ENCODE data around the gene TEKT4.
"Not testable (repeated sequence)": the region's sequence is repeated elsewhere in the genome, so short reads cannot be mapped to it uniquely, and the experiment has no call there.

Gene TEKT4

DNA sequence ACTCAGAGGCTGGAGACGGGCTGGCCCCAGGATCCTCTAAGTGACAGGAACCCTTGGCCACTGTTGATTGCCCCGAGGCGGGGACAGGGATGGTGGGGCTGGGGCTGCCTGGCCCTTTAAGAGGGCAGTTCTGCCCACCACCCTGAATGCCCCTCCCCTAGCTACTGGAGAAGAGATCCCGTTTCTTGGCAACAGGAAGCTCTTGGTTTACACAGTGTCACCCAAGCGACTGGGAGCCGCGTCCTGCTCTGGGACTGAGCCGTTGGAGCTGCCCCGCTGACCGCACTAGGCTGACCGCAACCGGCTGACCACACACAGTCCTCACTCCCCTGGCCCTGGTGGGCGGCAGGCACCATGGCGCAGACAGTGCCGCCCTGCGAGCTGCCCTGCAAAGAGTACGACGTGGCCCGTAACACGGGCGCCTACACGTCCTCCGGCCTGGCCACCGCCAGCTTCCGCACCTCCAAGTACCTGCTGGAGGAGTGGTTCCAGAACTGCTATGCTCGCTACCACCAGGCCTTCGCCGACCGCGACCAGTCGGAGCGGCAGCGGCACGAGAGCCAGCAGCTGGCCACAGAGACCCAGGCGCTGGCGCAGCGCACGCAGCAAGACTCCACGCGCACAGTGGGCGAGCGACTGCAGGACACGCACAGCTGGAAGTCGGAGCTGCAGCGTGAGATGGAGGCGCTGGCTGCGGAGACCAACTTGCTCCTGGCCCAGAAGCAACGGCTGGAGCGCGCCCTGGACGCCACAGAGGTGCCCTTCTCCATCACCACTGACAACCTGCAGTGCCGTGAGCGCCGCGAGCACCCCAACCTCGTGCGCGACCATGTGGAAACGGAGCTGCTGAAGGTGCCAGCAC is at the start of gene TEKT4:
Gene TEKT4, plus strand, starts transcription at position 205 of the 862 bp plus-strand sequence. Its CDS starts 150 bp downstream, at position 355.
- DNase-seq, result no peak

DNA sequence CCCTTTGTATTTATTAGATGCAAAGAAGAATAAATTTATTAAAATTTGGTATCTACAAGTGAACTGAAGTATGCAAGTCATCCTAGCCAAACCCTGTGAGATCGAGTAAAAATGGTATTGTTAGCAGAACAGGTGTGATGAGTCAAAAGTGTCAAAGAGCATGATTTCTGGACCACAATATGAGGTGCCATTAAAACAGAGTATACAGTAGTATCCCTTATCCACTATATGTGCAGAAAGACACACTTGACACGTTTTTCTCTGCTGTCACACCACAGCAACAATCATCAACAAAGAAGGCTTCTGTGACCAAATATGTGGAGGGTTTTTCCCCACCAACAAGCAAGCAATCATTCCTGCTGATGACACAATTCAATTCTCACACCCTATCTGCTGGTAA is 32.0 kb upstream of the TEKT4 start:
- not testable (repeated sequence) for DNase-seq

- DNase-seq, result not testable (repeated sequence)
These were observed 14.4 kb upstream of the TEKT4 start for GRCh38 chr2:94856856-94857255.

DNA sequence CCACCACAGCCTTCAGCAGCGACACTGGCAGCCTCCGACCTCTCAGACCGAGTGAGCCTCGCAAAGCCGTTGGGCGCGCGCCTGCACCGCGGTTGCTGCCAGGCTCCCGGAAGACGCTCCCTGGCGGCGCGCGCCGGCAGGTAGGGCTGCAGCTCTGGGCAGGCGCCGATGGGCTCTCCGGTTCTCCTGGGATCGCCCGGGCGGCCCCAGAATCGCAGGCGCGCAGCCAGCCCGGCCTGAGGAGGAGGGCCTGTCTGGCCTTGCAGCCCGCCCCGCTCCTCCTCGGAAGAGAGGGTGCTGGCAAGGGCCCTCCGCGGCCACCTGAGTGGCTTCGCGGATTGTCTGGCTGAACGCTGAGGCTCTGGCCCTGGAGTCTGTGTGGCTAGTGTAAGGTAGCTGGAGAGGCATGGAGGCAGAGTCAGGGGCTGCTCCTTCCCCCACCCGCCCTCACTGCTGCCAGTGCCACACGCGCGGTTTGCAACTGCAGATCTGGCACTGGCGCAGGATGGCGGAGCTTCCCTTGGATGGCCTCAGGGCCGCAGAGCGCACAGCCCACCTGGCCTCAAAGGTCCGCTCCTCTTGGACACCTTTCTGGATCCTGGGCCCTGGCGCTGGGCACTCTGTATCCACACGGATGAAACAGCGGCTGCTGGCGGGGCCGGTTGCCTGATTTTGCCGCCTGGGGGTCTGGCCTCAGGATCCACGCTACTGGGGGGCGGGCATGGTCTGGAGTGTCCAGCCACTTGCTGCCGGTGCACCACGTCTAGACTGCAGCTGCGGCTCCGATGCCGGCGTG is 13.7 kb upstream of the TEKT4 start:
- DNase-seq, result not testable (repeated sequence)

DNA sequence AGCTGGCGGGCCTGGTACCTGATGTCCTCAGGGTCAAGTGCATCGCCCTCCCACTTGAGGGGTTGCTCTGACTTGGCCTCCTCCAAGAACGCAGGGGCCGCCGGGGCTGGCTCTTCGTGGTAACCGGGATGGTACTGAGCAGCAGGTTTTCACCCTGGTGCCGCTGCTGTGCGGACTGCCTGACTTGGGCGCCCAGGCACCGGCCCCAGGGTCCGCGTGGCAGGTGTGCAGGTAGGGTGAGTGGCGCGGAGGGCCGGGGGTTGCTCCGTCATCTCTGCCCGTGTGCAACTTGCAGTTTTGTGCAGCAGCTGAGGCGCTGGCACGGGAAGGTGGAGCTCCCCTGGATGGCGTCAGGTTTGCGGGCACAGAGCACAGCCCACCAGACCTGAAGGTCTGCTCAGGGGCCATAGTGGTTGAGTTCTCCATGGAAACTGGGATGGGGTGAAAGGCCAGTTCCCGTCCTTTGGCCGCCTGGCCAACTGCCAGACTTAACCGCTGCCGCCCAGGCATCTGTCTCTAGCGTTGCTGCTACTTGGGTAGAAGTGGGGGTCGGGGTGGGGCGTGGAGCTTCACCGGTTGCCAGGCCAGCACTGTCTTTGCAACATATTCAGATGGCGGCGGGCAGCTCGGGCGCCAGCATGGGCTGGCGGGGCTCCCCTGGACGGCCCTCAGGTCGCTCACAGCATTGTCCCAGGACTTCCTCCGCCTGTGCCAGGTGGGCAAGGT is 12.9 kb upstream of the TEKT4 start:
- DNase-seq, result not testable (repeated sequence)

DNA sequence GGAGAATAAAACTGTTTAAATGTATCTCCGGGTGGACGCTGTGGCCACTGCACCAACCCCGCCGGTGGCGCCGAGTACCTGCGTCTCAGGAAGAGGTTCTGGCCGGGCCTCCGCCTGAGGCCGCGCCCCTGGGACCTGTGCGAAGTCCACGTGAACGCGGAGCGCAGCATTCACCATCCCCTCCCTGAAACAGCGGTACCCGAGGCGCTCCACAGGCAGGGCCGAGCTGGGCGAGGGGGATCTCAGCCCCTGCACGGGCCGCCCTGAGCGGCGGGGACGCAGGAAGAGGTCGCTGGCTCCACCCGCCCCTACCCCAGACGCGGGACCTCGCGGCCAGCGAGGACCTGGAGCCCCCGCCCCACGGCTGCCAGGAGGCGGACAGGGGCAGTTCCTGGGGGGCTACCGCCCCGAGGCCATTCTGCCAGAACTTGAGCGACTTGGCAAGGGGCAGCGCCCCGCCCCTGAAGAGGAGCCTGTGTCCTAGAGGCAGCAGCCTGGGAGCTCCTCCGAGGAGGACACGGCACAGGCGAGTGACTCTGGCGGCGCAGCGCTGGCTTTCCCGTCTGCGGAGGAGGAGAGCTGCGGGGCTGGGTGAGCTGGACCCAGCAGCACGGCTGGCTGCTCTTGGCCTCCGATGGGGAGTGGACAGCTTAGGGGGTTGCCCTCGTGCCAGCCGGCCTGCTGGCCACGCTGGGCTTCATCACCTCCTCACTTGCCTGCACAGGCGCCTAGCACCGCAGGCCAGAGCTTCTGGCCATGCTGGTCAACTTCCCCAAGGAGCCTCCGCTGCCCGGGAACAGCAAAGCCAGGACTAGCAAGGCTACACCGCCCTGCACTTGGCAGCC is 9.7 kb upstream of the TEKT4 start:
- DNase-seq, result no peak

DNA sequence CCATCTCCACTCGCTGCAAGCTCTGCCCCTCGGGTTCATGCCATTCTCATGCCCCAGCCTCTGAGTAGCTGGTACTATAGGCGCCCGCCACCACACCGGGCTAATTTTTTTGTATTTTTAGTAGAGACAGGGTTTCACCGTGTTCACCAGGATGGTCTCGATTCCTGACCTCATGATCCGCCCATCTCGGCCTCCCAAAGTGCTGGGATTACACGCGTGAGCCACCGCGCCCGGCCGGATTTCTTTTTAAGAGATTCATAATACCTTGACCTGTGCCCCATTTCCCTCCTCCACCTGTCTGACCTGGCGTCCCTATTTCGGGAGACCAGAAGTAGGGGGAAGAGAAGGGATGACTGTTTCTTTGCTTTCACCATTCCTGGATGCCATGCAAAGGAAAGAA is 8.3 kb upstream of the TEKT4 start:
- not testable (repeated sequence) for DNase-seq

DNA sequence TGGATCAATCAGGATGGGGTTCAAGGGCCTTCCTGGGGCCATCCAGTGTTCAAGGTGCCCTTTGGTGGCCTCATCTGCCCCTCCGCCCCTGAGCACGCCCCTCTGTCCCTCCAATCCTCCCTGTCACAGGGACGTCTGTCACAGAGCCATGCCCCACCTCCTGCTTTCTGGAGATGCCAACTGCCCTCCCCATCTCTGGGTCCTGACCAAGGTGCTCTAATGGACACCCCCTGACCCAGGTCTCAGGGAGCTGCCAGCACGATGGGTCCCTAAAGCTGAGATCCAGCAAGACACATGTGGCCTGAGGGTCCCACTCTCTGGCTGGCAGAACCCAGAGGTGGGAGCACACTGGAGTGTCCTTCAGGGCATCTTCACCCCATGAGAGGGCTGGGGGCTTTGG is 2.1 kb upstream of the TEKT4 start:
- DNase-seq, result no peak

GRCh38 chr2:94869552-94870439 is 1.4 kb upstream of the TEKT4 start:
- DNase-seq, result no peak

DNA sequence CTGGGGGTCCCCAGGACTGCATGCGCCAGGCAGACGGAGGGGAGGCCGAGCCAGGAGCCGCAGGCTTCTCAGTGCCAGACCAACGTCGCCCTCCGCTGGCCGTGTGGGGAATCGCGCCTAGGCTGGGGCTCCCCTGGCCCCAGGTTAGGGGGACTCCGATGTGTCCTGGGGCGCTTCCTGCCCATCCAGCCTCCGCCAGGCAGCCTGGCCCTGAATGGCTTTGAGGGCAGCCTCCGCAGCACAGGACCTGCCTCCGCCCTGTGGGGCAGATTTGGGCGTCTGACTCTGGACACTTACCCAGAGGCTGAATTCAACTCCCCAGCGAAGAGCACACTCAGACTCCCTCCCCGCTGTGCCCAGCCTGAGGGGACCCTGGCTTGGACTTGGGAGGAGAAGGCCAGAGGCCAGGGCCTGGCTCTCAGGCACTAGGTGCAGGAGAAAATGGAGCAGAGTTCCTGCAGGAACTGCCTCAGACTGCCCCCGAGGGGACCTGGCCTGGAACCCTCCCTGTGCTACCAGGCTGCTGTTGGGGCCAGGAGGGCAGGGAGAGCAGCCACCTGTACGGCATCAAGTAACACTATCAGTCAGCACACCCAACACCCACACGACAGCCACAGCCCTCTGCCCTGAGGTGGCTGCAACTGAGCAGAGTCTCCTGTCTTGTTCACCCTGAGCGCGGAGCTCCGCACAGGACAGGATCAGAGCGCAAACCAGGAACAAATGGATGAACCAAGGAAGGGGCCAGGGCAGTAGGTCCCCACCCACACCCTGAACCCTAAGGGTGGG is 597 bp upstream of the TEKT4 start:
- DNase-seq, result no peak

- no peak for DNase-seq
These were observed 923 bp downstream of the TEKT4 start for GRCh38 chr2:94872088-94872618.

DNA sequence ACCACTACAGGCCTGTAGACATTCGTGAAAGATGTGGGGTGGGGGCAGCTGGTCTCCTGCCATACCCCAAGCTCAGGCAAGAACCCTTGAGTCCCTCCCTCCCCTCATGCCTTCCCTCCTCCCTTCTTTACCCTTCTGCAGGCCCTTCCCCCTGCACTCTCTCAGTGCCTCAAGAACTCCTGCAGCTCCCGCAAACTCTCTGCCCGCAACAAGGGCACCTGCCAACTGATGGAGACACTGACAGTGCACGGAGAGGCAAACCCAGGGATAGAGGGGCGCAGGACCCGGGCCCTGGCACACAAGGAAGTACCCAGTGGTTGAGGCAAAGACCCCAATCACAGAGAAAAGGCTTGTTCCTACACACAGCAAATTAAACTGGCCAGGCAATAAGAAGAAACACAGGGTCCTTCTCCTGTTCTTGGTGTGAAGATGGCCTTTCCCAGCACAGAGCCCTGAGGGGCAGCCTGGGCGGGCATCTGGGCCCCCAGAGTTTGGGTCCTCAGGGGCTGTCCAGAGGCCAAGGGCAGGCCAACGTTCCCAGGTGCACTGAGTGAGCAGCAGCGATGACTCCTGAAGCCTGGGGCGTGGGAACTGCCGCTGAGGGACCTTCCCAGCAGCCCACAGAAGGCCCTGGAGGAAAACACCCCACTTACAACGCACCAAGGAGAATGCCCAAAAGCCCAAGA is 1.6 kb downstream of the TEKT4 start:
- no peak for DNase-seq

GRCh38 chr2:94873362-94874276 is 2.4 kb downstream of the TEKT4 start:
- no peak for DNase-seq

- no peak for DNase-seq
These were observed 3.2 kb downstream of the TEKT4 start for GRCh38 chr2:94874277-94874997.

DNA sequence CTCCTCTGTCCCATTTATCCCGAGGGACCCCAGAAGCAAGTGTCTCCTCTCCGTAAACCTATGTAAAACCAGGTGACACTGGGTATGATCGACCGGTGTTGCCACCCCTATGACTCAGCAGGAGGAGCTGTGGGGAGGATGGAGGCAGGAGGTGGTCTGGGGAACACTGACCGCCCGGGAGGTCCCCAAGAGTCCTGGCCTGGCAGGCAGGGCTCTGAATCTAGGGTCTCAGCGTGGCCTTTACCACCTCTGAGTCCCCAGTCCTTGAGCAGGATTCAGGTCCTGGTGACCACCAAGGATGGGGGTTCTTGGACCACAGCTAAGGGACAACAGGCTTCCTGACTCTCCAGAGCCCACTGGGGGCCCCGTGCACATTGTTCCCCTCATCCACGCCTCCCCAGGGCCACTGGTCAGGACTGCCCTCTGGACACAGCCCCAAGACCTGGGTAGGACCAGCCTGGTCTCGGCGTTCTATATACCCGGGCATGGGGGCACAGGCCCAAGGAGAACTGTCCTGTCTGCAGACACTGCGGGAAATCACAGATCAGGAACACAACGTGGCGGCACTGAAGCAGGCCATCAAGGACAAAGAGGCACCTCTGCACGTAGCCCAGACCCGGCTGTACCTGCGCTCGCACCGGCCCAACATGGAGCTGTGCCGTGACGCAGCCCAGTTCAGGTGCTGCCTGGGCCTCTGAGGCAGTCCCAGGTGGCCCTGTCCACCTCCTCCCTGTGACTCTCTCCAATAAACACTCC is 4.0 kb downstream of the TEKT4 start:
- DNase-seq, result no peak

DNA sequence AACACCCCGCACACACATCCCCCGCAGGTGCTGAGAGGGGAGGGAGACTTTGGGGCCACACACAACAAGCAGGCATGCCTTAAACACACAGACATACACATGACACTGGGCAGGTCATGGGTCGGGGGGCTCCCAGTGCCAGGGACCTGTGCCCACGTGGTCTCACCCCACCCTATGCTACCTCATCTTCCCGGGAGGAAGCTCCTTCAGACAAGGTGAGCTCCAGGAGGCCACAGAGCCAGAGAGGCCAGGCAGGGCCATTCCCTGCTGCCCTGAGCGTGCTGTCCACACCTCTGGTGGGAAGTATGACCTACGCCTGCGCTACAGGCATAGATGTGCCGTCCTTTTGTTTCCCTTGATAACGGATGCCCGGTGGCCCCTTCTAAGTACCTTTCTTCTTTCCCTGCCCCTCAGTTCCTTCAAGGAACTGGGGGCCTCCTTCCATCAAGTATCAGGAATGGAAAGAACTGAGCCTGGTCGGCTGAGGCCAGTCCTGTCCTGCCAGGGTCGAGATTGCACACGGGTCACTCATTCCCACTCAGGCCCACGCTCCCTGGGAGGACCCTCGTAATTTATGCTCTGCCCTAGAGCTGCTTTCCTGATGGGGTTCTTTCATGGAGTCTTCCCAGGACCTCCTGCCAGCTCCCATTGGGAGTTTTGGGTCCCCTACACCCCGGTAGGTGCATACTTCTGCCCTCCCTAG is 4.7 kb downstream of the TEKT4 start:
- DNase-seq, result no peak

Data from NCI-H446 treated with DMSO at 0.1 percent for 48 hours (cell line).